GM21786 (cell line): ENCODE measurements around the gene CCDC6.
"Not testable (repeated sequence)": the region's sequence is repeated elsewhere in the genome, so short reads cannot be mapped to it uniquely, and the experiment has no call there.

Experiments
- ATAC-seq: cut with Tn5 transposase; IDR thresholded peaks from one replicate; pipeline ENCODE4 v1.9.1; 2021; ENCODE audit not compliant: unreplicated experiment

CCDC6 gene

GRCh38 chr10:59814878-59815277 lies 91.5 kb downstream of the CCDC6 start:
- no peak for ATAC-seq

- no peak for ATAC-seq
These were observed 93.7 kb downstream of the CCDC6 start for GRCh38 chr10:59812519-59813122.

- no peak for ATAC-seq
These were observed 96.7 kb downstream of the CCDC6 start for GRCh38 chr10:59809644-59809974.

- ATAC-seq = peak; percentile 98
These were observed 97.3 kb downstream of the CCDC6 start for GRCh38 chr10:59808896-59809643.

GRCh38 chr10:59807629-59808620 lies 98.4 kb downstream of the CCDC6 start:
- no peak for ATAC-seq

GRCh38 chr10:59805014-59805413 lies 101.3 kb downstream of the CCDC6 start:
- no peak for ATAC-seq

- no peak for ATAC-seq
These were observed 102.1 kb downstream of the CCDC6 start for GRCh38 chr10:59804220-59804619.

GRCh38 chr10:59803714-59804113 lies 102.6 kb downstream of the CCDC6 start:
- no peak for ATAC-seq

- no peak for ATAC-seq
These were observed 105.2 kb downstream of the CCDC6 start for GRCh38 chr10:59801171-59801570.

- ATAC-seq = no peak
These were observed 106.9 kb downstream of the CCDC6 start for GRCh38 chr10:59799421-59799820.

GRCh38 chr10:59793919-59794318 lies 112.4 kb downstream of the CCDC6 start:
- no peak for ATAC-seq

GRCh38 chr10:59792812-59793211 lies 113.5 kb downstream of the CCDC6 start:
- ATAC-seq = no peak

GRCh38 chr10:59791601-59792000 lies 114.8 kb downstream of the CCDC6 start:
- no peak for ATAC-seq

GRCh38 chr10:59790080-59790479 lies 116.3 kb downstream of the CCDC6 start:
- ATAC-seq = not testable (repeated sequence)

GRCh38 chr10:59788914-59789313 lies 117.4 kb downstream of the CCDC6 start:
- not testable (repeated sequence) for ATAC-seq

GRCh38 chr10:59787032-59787431 lies 119.3 kb downstream of the CCDC6 start:
- ATAC-seq = not testable (repeated sequence)

- ATAC-seq = not testable (repeated sequence)
These were observed 120.9 kb downstream of the CCDC6 start for GRCh38 chr10:59785476-59785875.

GRCh38 chr10:59781511-59781910 lies 124.8 kb downstream of the CCDC6 start:
- ATAC-seq = no peak

GRCh38 chr10:59779756-59780533 lies 126.4 kb downstream of the CCDC6 start:
- ATAC-seq = no peak

GRCh38 chr10:59774451-59774850 lies 131.9 kb downstream of the CCDC6 start:
- ATAC-seq = no peak

- ATAC-seq = no peak
These were observed 133.3 kb downstream of the CCDC6 start for GRCh38 chr10:59773088-59773487.
